IMR-90 (cell line): ENCODE data around the gene AGFG1. TPM values are rescaled to one million over a fixed set of nuclear protein-coding genes. Genes with fewer than 3 reads are reported as not detected.

Experiments
- ATAC-seq: fragments of 200-7000 bp; cut with Tn5 transposase; 2 replicates; pipeline ENCODE4 v1.9.1; 2020; ENCODE audit warnings: low read depth, mild to moderate bottlenecking, moderate library complexity
- BruUV-seq: library from RNA; stranded (reverse); fragments of 400-500 nt; replicated peaks from 2 replicates; lab custom pipeline; 2021; lab: Mats Ljungman, UMichigan
- CTCF ChIA-PET: fragments of 300-600 bp; formaldehyde crosslinking; extraction: SDS; loops from one replicate; lab custom pipeline; 2021; ENCODE audit warnings: antibody characterized with exemption; lab: Yijun Ruan, JAX
- POLR2A ChIA-PET: fragments of 300-600 bp; sonication (Branson Sonifier 250); formaldehyde crosslinking; loops from one replicate; lab custom pipeline; 2022; ENCODE audit warnings: antibody characterized with exemption; ENCODE audit not compliant: unreplicated experiment; lab: Charles Lee
- DNase-seq: peaks from one replicate; pipeline ENCODE4 v3.0.0; 2013
- H2AFZ ChIP-seq: replicated peaks from 2 replicates; pipeline ENCODE3; 2013; ENCODE audit warnings: low read length, mild to moderate bottlenecking; ENCODE audit not compliant: poor library complexity
- H2AK5ac ChIP-seq: 2 replicates; pipeline ENCODE4 v1.6.1; 2013; ENCODE audit warnings: low read depth, low read length, inconsistent platforms
- H2AK9ac ChIP-seq: replicated peaks from 2 replicates; pipeline ENCODE3; 2013; ENCODE audit warnings: mild to moderate bottlenecking, low read depth, low read length, moderate library complexity; ENCODE audit not compliant: poor library complexity
- H2BK120ac ChIP-seq: 2 replicates; pipeline ENCODE4 v1.6.1; 2013; ENCODE audit warnings: low read depth, low read length, inconsistent platforms
- H2BK15ac ChIP-seq: 3 replicates; pipeline ENCODE4 v1.6.1; 2013; ENCODE audit warnings: low read depth, low read length, inconsistent platforms
- H2BK20ac ChIP-seq: 2 replicates; pipeline ENCODE4 v1.6.1; 2013; ENCODE audit warnings: low read depth, mild to moderate bottlenecking, inconsistent platforms, low read length, moderate library complexity
- H2BK5ac ChIP-seq: 2 replicates; pipeline ENCODE4 v1.6.1; 2013; ENCODE audit warnings: mild to moderate bottlenecking, low read depth, low read length, inconsistent platforms; ENCODE audit not compliant: poor library complexity, severe bottlenecking
- H3K14ac ChIP-seq: replicated peaks from 2 replicates; pipeline ENCODE4 v1.6.1; 2013; ENCODE audit warnings: low read depth, low read length, inconsistent platforms
- H3K18ac ChIP-seq: 2 replicates; pipeline ENCODE4 v1.6.1; 2013; ENCODE audit warnings: low read depth, low read length, control low read depth
- H3K23ac ChIP-seq: 2 replicates; pipeline ENCODE4 v1.6.1; 2013; ENCODE audit warnings: low read depth, low read length, inconsistent platforms
- H3K27ac ChIP-seq: 2 replicates; pipeline ENCODE4 v1.5.1; 2013; ENCODE audit warnings: mild to moderate bottlenecking, control low read depth, low read length; ENCODE audit not compliant: insufficient read depth
- H3K27me3 ChIP-seq: 2 replicates; pipeline ENCODE4 v1.6.1; 2013; ENCODE audit warnings: low read length; ENCODE audit not compliant: control insufficient read depth, insufficient read depth
- H3K36me3 ChIP-seq: 2 replicates; pipeline ENCODE4 v1.6.1; 2013; ENCODE audit warnings: low read length, mixed read lengths; ENCODE audit not compliant: control insufficient read depth, insufficient read depth
- H3K4ac ChIP-seq: 2 replicates; pipeline ENCODE4 v1.6.1; 2013; ENCODE audit warnings: low read depth, low read length, inconsistent platforms
- H3K4me1 ChIP-seq: 2 replicates; pipeline ENCODE4 v1.6.1; 2013; ENCODE audit warnings: low read length, mixed read lengths; ENCODE audit not compliant: control insufficient read depth, insufficient read depth
- H3K4me2 ChIP-seq: 2 replicates; pipeline ENCODE4 v1.6.1; 2013; ENCODE audit warnings: low read depth, mild to moderate bottlenecking, control low read depth, low read length, moderate library complexity
- H3K4me3 ChIP-seq: 2 replicates; pipeline ENCODE4 v1.5.1; 2013; ENCODE audit warnings: low read depth, mild to moderate bottlenecking, control low read depth, low read length, moderate library complexity; ENCODE audit not compliant: insufficient read depth
- H3K56ac ChIP-seq: 2 replicates; pipeline ENCODE4 v1.6.1; 2013; ENCODE audit warnings: low read length, inconsistent platforms; ENCODE audit not compliant: insufficient read depth; ENCODE audit errors: extremely low read depth
- H3K79me1 ChIP-seq, 2 experiments: 2 replicates each; pipeline ENCODE4 v1.6.1; 2013; ENCODE audit warnings: low read length in 2 of 2, inconsistent platforms in 1 of 2, low read depth in 1 of 2
- H3K9ac ChIP-seq: 2 replicates; pipeline ENCODE4 v1.6.1; 2013; ENCODE audit warnings: low read depth, low read length, control low read depth
- H3K9me1 ChIP-seq: 2 replicates; pipeline ENCODE4 v1.6.1; 2013; ENCODE audit warnings: low read length, inconsistent platforms; ENCODE audit not compliant: insufficient read depth
- H3K9me3 ChIP-seq: 2 replicates; pipeline ENCODE4 v1.6.1; 2013; ENCODE audit warnings: low read length; ENCODE audit not compliant: control insufficient read depth, insufficient read depth
- H4K20me1 ChIP-seq: 2 replicates; pipeline ENCODE4 v1.6.1; 2013; ENCODE audit warnings: low read length, inconsistent platforms; ENCODE audit not compliant: insufficient read depth
- H4K5ac ChIP-seq: 2 replicates; pipeline ENCODE4 v1.6.1; 2013; ENCODE audit warnings: mild to moderate bottlenecking, low read depth, low read length, control low read depth
- H4K8ac ChIP-seq, 2 experiments: 2 replicates each; pipeline ENCODE4 v1.6.1; 2013; ENCODE audit warnings: low read depth in 2 of 2, low read length in 2 of 2, control low read depth in 1 of 2, inconsistent platforms in 1 of 2
- H4K91ac ChIP-seq: 2 replicates; pipeline ENCODE4 v1.6.1; 2013; ENCODE audit warnings: low read depth, low read length, inconsistent platforms; ENCODE audit not compliant: insufficient read depth
- BHLHE40 ChIP-seq: fragments of 150-350 bp; IDR thresholded peaks from 2 replicates; pipeline ENCODE4 v1.6.1; 2016; ENCODE audit warnings: mild to moderate bottlenecking, low read depth, low read length
- CEBPB ChIP-seq: IDR thresholded peaks from 2 replicates; pipeline ENCODE4 v1.6.1; 2012; ENCODE audit warnings: low read depth, low read length, improper control_type of control experiment
- CTCF ChIP-seq: conservative IDR thresholded peaks from 2 replicates; pipeline ENCODE4 v1.5.1; 2012; ENCODE audit warnings: mild to moderate bottlenecking, low read depth, low read length, improper control_type of control experiment
- ELK1 ChIP-seq: fragments of 150-350 bp; IDR thresholded peaks from 2 replicates; pipeline ENCODE4 v1.6.1; 2016; ENCODE audit warnings: low read depth, mild to moderate bottlenecking, low read length, moderate library complexity, borderline replicate concordance
- MAFK ChIP-seq: IDR thresholded peaks from 2 replicates; pipeline ENCODE4 v1.6.1; 2012; ENCODE audit warnings: low read depth, low read length, improper control_type of control experiment
- MXI1 ChIP-seq: IDR thresholded peaks from 2 replicates; pipeline ENCODE4 v1.6.1; 2012; ENCODE audit warnings: low read depth, mild to moderate bottlenecking, low read length, moderate library complexity, borderline replicate concordance
- NFE2L2 ChIP-seq: fragments of 150-350 bp; IDR thresholded peaks from 2 replicates; pipeline ENCODE4 v1.6.1; 2016; ENCODE audit warnings: low read depth, mild to moderate bottlenecking, low read length
- POLR2A ChIP-seq: IDR thresholded peaks from 2 replicates; pipeline ENCODE4 v1.6.1; 2012; ENCODE audit warnings: mild to moderate bottlenecking, low read depth, low read length
- RAD21 ChIP-seq: IDR thresholded peaks from 2 replicates; pipeline ENCODE4 v1.6.1; 2012; ENCODE audit warnings: low read length, improper control_type of control experiment
- RCOR1 ChIP-seq: IDR thresholded peaks from 2 replicates; pipeline ENCODE4 v1.6.1; 2012; ENCODE audit warnings: mild to moderate bottlenecking, low read length, improper control_type of control experiment; ENCODE audit not compliant: insufficient replicate concordance
- RFX5 ChIP-seq: IDR thresholded peaks from 2 replicates; pipeline ENCODE4 v1.8.0; 2012; ENCODE audit warnings: low read depth, mild to moderate bottlenecking, low read length, moderate library complexity
- SMC3 ChIP-seq: fragments of 150-350 bp; IDR thresholded peaks from 2 replicates; pipeline ENCODE4 v1.6.1; 2016; ENCODE audit warnings: low read depth, mild to moderate bottlenecking, antibody characterized with exemption, low read length, moderate library complexity
- WGBS, 2 experiments: methylation state at CpG; one replicate each; pipeline versions ENCODE4 v1.1.5 to v1.1.7; 2013; ENCODE audit warnings: missing lambda C conversion rate in 2 of 2; ENCODE audit not compliant: insufficient read length in 1 of 2; ENCODE audit errors: extremely low coverage in 2 of 2; 5-methylcytosine and 5-hydroxymethylcytosine counted together
- dilution Hi-C: fragments of 300-500 bp; cut with HindIII; formaldehyde crosslinking; loops from one replicate; pipeline ENCODE4 v1.14.3; 2018; ENCODE audit warnings: low sequenced_read_pairs; ENCODE audit not compliant: unreplicated experiment
- in situ Hi-C: fragments of 300-500 bp; cut with MboI; formaldehyde crosslinking; loops from 3 replicates; pipeline ENCODE4 v1.14.3; 2019; ENCODE audit warnings: low sequenced_read_pairs, inconsistent platforms, mixed read lengths
- intact Hi-C: fragments of 100-400 bp; cut with micrococcal nuclease; formaldehyde crosslinking; loops from 2 replicates; pipeline ENCODE4 v1.10.0; 2022
- polyA plus RNA-seq, 3 experiments: library from polyadenylated mRNA; depleted of rRNA; stranded (reverse); fragments of >200 nt; gene quantifications; 2 replicates each; pipeline ENCODE4 v1.2.3, GENCODE V29; 2012; ENCODE audit warnings: low replicate concordance in 1 of 3
- total RNA-seq: library from RNA; depleted of rRNA; stranded (reverse); fragments of >200 nt; gene quantifications from 2 replicates; pipeline ENCODE4 v1.2.3, GENCODE V29; 2012

AGFG1 gene
- total and polyA plus RNA-seq, 2 of the 4 experiments (the other 2 are of a cell fraction): 58.4 to 126 TPM

GRCh38 chr2:227491386-227491785 lies 19.4 kb downstream of the AGFG1 start:
- no peak overlapping the region for H2AK9ac ChIP-seq
- H3K23ac ChIP-seq: no peak overlapping the region
- no peak overlapping the region for H4K8ac ChIP-seq
- peaks cover 3% of the 10 kb centered on the region for H3K36me3 ChIP-seq
- ATAC-seq (no peak), DNase-seq (no peak)
- no peak overlapping the region for H3K14ac ChIP-seq
- H4K91ac ChIP-seq: no peak overlapping the region
- no peak overlapping the region for H2BK120ac ChIP-seq
- no peak overlapping the region for H4K5ac ChIP-seq
- H3K4ac ChIP-seq: no peak overlapping the region
- H3K4me1 ChIP-seq: no peaks in the 10 kb centered on the region; the same call in 1 of the 2 replicates
- no peak overlapping the region for H2BK20ac ChIP-seq
- H3K18ac ChIP-seq: no peak overlapping the region
- no peak overlapping the region for H2BK5ac ChIP-seq
- ChIA-PET POLR2A (no interaction called here), CTCF (no interaction called here)
- H2BK15ac ChIP-seq: no peak overlapping the region
- H3K4me2 ChIP-seq: no peak overlapping the region
- H2AFZ ChIP-seq: no peak overlapping the region
- no peak overlapping the region for H2AK5ac ChIP-seq
- H3K79me1 ChIP-seq: peaks cover 4 to 31% of the 10 kb centered on the region in 2 experiments
- in situ Hi-C loops: no loop called here
- 100% methylated on average over 1 of the region's 3 CpGs; no CpG with 5 or more reads in 1 of the 2 experiments for WGBS, 2 experiments
- dilution Hi-C loops: no loop called here
- no TSS peak for BruUV-seq
- intact Hi-C loops: no loop called here
- H3K9me1 ChIP-seq: peaks cover 4% of the 10 kb centered on the region; the same call in 1 of the 2 replicates
- H3K9me3 ChIP-seq: no peaks in the 10 kb centered on the region
- H3K4me3 ChIP-seq: no peak overlapping the region
- H3K27ac ChIP-seq: no peak overlapping the region
- no peaks in the 10 kb centered on the region for H3K27me3 ChIP-seq
- H4K20me1 ChIP-seq: peaks cover 64% of the 10 kb centered on the region
- TF ChIP-seq ELK1: no peak
- no peak for TF ChIP-seq RCOR1
- TF ChIP-seq RAD21: no peak
- no peak for TF ChIP-seq CEBPB
- TF ChIP-seq MAFK: no peak
- TF ChIP-seq RFX5: no peak
- TF ChIP-seq BHLHE40: no peak
- no peak for TF ChIP-seq CTCF
- TF ChIP-seq NFE2L2: no peak
- TF ChIP-seq MXI1: no peak
- no peak for TF ChIP-seq SMC3
- no peak for TF ChIP-seq POLR2A
- H3K56ac ChIP-seq: no peak overlapping the region
- H3K9ac ChIP-seq: no peak overlapping the region
